HG03103 (cell line): ENCODE data around the gene XPO6.
"Not testable (repeated sequence)": the region's sequence is repeated elsewhere in the genome, so short reads cannot be mapped to it uniquely, and the experiment has no call there.

ENCODE experiments used
- ATAC-seq: cut with Tn5 transposase; IDR thresholded peaks from one replicate; pipeline ENCODE4 v1.9.1; 2021; ENCODE audit warnings: low read depth; ENCODE audit not compliant: unreplicated experiment

Gene XPO6

GRCh38 chr16:28120754-28121153 lies 91.0 kb downstream of the XPO6 start:
- ATAC-seq, result no peak

- no peak for ATAC-seq
These were observed 93.1 kb downstream of the XPO6 start for GRCh38 chr16:28118637-28119036.

- ATAC-seq, result no peak
These were observed 94.6 kb downstream of the XPO6 start for GRCh38 chr16:28117168-28117565.

GRCh38 chr16:28115866-28116265 lies 95.9 kb downstream of the XPO6 start:
- not testable (repeated sequence) for ATAC-seq

DNA sequence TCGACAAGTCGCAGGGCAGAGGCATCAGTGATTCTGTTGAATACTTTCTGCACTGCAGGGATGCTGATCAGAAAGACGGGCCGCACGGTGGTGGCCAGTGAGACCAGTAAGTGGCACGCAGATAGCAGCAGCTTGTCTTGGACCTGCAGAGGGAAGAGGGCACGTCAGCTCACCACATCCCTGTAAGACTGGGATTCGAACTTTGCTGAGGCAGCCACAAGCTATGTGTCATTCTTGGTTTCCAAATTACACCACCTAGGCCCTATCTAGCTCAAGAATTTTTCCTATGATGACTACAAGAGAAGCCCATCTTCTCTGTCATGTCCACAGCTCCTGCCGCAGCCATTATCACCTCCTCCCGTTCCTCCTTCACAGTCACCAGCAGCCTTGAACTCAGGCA lies 98.9 kb downstream of the XPO6 start:
- ATAC-seq, result no peak

DNA sequence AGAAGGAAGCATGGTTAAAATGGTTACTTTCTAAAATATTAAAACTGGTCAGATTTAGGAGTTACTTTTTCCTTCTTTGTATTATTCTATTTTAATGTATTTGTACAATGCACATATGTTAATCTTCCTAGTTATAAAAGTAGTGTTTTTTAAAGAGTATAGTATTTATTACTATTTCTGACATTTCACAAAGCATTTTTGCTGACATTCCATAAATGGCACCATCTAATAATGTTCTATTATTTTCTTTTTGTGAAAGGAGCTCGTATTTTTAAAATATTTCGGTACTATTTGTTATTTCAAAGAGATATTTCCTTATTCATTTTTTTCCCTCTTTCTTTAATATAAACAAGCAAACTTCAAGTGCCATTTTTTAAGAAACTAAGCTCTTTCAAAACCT lies 100.8 kb downstream of the XPO6 start:
- no peak for ATAC-seq

GRCh38 chr16:28110479-28110878 lies 101.3 kb downstream of the XPO6 start:
- ATAC-seq, result no peak

- ATAC-seq, result no peak
These were observed 101.7 kb downstream of the XPO6 start for GRCh38 chr16:28110074-28110473.

- ATAC-seq, result no peak
These were observed 103.0 kb downstream of the XPO6 start for GRCh38 chr16:28108590-28109247.

DNA sequence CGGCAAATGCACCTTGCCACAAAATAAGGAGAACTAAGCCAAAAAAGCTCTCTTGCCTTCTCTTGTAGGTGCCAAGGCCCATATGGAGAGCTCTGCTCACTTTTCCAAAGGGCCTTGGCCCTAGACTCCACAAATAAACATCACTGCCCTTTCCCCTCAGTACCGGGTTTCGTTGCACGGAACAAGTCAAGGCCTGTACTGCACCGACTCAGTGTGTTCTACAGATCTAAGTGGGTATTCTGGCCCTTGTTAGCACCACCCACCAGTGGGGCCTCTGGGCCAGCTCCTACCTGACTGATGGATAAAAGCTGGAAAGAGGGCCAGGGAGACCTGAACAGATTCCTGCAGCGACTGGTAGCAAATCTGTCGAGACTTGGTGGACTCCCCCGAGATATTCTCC lies 104.5 kb downstream of the XPO6 start:
- no peak for ATAC-seq

DNA sequence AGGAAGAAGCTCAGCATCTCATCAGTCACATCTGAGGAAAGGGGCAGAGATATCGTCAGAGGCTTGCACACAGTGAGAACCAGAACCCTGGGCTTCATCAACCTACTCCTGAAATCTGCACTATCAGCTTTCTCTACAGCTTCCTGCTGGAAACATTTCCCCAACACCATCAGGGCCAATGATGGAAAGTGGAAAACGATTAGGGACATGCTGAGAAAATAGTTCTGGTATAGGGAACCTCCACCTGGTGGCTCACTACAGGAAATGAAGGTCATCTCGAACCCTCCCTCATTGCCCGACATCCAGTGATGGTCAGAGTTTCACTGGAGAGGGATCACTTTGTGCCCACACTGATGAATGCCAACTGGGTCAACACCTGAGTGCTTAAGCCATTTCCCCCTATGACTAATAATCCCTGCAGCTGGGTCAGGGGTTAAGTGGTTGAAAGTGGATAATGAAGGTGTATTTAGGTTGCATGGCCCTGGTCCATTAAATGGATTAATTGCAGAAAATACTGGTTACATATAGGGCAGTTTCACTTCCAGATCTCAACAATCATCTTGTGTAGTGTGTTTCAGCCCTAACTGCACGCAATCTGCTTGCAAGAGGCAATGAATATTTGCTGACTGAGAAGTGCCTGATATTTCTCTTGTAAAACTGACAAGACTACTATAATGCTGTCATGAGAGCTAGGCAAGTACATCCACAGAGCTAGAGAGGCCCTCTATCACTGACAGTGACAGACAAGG lies 105.1 kb downstream of the XPO6 start:
- no peak for ATAC-seq

DNA sequence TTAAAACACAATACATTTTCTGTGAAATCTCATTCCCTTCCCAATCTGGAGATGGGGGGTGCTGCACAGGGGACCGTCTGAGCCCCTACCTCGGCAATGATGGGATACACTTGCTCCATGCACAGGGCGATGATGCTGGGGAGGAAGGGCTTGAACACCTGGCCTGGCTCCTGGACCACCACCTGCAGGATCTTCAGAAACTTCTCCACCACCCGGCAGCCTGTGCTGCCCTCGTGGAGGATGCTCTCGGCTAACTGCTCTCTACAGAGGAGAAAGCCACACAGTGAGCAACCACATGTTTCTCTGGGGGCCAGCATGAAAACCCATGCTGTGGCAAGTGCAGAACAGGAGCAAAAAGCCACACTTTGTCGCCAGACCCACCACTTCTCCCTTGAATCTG lies 105.8 kb downstream of the XPO6 start:
- no peak for ATAC-seq

DNA sequence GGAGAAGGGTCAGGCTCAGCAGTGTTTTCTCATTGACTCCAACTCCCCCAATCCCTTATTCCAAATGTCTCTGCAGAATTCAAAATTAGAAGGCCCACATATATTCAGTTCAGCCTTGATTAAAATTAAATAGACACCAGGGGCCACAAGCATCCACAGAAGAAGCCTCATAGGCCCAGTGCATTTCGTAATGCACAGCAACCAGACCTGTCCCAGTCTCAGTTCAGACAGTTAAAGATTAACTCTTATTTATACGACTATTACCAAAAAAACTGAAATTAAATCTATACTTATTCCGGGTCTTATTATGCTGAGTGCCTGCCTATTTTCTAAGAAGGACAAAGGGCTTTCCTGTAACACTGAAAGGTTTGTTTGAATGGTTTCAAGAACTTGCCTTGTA lies 106.5 kb downstream of the XPO6 start:
- no peak for ATAC-seq

DNA sequence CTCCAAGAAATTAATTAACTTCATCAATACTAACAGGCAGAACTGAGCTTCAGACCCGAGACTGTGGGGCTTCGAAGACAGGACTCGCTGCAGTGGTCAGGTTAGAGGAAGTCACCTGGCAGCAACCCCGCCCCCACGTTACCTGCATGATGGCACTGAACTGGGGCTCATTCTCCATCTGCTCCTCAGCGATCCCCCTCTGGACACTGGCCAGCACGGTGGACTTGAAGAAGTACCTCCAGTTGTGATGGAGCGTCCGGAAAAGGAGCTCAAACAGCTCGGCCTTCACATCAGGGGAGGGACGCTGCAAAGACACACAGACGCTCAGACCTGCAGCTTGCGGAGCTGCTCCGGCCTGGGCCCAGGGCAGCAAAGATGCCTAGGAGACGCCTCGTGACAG lies 107.4 kb downstream of the XPO6 start:
- no peak for ATAC-seq

GRCh38 chr16:28103516-28104170 lies 108.1 kb downstream of the XPO6 start:
- no peak for ATAC-seq

GRCh38 chr16:28101533-28101890 lies 110.3 kb downstream of the XPO6 start:
- no peak for ATAC-seq

DNA sequence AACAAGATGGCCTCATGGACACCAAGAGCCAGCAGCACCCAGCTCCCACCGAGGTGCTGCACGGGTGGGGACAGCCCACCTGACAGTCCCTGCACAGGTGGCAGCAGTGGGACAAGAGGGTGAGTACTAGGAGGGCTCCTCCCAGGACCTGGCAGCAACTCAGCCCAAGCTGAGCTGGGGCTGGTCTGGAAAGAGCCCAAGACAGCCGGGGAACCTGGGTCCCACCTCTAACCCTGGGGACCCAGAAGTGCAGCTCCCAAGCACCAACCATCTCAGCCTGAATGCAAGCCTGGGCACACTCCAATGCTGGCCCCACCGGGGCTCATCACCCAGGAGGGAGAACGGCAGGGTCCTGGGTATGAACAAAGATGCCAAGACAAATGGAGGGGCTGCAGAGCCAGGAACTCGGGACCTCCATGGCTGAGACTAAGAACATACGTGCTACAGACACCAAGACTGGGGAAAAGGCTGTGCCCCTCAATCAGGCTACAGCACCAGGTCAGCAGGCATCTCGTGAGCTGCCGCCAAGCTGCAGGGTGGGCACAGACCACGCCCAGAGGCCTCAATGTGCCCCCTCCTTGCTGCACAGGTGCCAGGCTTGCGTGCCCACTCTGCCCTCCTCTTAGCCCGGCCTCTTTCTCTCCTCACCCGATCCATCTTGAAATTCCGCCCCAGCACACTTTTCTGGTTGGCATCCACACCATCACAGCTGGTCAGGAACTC lies 110.8 kb downstream of the XPO6 start:
- no peak for ATAC-seq

DNA sequence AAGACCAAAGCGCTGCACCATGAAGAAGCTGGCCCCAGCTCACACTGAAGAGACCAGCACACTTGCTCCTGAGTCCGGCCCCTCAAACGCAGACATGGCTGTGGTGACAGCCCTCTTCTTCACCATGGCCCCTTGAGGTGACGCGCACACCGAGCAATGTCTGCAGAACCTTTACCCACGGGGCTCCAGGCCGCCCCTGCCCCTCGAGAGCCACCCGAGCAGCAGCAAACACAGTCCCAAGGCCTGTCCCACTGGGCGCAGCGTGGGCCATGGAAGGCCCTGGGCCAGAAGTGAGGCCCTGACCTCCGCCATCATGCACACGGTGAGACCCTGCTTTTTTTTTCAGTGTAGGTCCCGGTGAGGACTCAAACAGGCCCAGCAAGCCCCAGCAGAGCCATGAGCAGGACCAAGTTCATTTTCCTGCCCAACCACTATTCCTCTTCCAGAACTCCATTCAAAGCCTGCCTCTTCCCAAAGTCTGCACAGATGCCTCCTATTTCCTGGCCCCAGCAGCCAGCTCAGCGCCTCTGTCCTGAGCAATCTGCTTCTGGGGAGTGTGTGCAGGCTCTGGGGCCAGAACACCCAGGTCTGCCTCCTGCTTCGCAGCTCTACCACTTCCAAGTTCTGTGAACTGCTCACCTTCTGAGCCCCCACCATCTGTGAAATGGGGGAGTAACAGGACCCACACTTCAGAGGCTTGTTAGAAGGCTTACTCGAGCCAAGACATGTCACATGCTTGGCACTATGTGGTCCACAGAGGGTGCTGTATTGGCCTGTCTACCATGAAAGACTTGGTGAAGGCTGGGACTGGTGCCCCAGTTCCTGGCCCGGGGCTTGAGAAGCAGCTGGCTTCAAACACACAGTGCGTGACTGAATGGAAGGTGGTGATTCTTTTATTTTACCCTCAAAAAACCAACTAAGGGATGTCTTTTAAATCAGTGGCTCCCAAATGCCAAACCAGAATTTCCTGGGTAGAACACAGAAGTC lies 112.5 kb downstream of the XPO6 start:
- ATAC-seq, result no peak

DNA sequence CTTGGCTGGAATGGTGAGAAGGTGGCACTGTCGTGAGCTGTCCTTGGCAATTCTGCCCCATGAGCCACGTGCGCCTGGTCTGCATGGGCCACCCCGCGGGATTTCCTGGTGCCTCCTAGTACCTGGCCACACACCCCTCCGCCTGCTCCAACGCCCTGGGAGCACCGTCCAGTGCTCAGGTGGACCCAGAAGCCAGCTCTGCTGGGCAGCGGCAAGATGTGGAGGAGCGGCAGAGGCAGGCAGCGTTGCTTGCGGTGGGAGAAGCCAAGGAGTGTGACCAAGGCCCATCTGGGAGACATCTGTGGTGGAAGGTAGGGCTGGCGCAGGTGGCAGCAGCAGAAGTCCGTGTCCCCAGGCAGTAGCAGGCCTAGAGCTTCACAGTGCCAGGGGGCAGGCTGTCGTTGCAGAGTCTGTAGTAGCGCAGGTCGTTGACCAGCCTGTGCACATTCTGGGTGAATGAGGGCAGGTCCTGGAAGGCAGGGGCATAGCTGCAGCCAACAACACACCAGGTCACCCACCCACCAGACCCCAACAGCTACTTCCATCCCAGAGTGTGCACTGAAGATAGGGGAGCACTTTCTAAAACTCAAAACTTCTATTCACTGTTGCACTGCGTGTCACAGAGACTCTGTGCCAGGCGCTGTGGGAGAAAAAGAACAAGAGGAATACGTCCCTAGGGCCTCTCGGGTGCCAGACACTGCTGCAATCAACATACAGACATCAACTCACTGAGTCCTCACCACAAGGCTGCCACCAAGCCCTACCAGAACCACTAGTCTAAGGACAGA lies 113.4 kb downstream of the XPO6 start:
- ATAC-seq, result no peak
